GM12801 (cell line): ENCODE data around the gene NME7.

Source experiments
- CTCF ChIP-seq: IDR thresholded peaks from one replicate; pipeline ENCODE4 v1.5.1; 2011; ENCODE audit warnings: control low read depth; ENCODE audit not compliant: insufficient read length; ENCODE audit errors: extremely low read depth

NME7 gene

DNA sequence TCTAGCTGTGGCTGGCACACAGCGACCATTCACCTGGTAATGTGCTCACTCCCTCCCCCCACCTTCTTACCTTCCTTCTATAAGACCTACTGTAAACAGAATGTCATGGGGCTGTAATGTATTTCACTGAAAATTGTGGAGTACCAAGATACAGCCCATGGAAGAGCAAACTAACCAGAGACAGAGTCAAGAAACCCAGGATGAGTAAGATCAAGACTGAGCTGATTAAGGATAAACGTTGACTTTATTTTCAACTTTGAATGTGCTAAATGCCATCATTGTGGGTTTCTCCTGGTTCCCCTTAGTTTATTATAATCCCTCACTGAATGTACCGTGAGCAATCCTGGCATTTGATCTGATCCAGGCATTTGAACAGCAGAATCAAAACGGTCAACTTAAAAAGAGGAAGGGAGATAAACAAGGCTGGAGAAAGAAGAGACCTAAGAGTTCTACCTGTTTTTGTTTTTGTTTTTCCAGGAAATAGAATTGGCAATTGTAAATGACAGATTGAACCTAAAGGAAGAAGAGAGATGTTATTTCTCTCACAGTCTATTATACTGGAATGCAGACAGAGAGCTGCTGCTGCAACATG is 277.2 kb downstream of the NME7 start:
- TF ChIP-seq CTCF, result no peak

DNA sequence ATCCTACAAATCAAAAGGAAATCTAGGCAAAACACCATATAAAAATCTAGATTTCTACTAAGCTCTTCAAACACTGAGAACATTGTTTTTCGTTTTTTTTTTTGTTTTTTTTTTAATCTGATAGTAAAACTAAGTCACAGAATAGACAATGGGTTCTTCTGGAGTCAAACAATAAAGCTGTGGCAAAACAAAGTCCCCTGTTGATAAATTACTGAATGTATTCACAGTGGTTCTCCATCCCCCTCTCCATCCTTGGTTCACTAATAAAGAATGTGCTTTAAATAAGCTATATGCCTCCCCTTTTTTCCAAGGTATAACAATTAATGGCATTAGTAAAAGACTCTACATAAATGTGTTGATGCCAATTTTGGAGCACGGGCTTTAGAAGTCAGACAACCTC is 277.8 kb downstream of the NME7 start:
- TF ChIP-seq CTCF, result no peak

DNA sequence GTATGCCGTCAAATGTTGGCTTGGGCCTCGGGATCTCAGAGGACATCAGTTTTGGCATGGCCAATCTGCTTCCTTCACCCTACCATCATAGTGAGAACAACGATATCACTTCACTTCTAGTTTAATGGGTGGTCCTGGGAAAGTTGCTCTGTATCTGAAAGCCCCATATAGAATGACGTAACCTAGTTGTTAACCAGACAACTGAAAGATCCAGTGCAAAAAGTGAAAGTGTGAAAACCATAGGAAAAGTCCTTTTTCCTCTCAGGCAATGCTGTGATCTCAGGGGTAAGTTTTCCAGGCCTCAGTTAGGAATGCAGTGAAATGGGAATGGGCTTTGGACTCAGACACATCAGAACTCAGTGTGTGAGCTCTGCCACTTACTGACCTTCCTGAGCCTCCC is 279.7 kb downstream of the NME7 start:
- TF ChIP-seq CTCF, result no peak

- no peak for TF ChIP-seq CTCF
Observed at GRCh38 chr1:169086603-169087455, 280.8 kb downstream of the NME7 start.

DNA sequence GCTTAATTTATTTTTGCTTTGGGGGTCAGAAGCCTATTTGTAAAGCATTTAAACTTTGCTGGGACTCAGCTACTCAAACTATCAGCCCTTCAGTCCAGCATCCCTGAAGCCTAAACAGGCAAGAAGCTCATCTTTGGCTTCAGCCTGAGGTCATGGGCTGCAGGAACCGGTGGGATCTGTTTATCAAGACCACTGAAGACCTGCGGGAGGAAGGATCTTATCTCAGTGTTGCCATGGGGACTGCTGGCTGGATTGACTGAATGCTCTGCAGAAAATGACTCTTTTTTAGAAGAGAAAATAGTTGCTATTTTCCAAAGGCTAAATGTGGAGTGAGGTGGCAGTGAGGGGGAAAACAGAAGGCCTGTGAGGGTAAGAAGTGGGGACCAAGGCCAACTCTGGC is 281.7 kb downstream of the NME7 start:
- TF ChIP-seq CTCF, result no peak
